ENCODE results near the gene PPFIBP1. TPM values are rescaled to one million over a fixed set of nuclear protein-coding genes. Genes with fewer than 3 reads are reported as not detected.

PPFIBP1 gene
- total RNA-seq, 3 donors from 2014 or later: 37.0 to 79.4 (median 40.4) TPM

- intact Hi-C loops (cut with DNase I, micrococcal nuclease): loop anchor here in 1 of 2 donors (10.0 kb wide), 1 partner anchor 222 kb away; no protein-coding TSS in a partner anchor
- no peak overlapping the region for H3K4me3 ChIP-seq
- TF ChIP-seq, protein P1, sequence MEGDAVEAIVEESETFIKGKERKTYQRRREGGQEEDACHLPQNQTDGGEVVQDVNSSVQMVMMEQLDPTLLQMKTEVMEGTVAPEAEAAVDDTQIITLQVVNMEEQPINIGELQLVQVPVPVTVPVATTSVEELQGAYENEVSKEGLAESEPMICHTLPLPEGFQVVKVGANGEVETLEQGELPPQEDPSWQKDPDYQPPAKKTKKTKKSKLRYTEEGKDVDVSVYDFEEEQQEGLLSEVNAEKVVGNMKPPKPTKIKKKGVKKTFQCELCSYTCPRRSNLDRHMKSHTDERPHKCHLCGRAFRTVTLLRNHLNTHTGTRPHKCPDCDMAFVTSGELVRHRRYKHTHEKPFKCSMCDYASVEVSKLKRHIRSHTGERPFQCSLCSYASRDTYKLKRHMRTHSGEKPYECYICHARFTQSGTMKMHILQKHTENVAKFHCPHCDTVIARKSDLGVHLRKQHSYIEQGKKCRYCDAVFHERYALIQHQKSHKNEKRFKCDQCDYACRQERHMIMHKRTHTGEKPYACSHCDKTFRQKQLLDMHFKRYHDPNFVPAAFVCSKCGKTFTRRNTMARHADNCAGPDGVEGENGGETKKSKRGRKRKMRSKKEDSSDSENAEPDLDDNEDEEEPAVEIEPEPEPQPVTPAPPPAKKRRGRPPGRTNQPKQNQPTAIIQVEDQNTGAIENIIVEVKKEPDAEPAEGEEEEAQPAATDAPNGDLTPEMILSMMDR (IDR thresholded peaks at IDR 0.05): no peak
- no peaks in the 10 kb centered on the region for H3K9me3 ChIP-seq
- ATAC-seq (no peak), DNase-seq (no peak)
- no peaks in the 10 kb centered on the region for H3K36me3 ChIP-seq (ENCODE audit: low read depth)
- H3K4me1 ChIP-seq (ENCODE audit: low read depth): no peaks in the 10 kb centered on the region
These were observed 133.3 kb downstream of the PPFIBP1 start for GRCh38 chr12:27657296-27657695.

DNA sequence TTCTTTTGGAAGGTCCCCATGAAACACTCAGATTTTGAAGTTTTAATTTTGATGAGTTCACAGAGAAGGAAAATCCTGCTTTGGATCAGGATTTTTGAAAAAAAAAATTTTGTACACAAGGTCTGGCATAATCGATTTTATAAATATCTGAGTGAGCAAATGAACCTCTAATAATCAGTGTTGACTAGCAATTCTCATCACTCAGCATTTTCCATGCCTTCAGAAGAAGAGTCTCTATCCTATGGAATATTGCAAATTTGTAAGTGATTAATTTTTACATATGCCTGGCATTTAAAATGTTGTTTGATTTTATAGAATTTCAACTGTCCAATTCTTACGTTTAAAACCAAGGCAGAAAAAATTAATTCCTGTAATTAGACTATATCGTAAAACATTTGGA is 141.7 kb downstream of the PPFIBP1 start:
- no peak for DNase-seq
- ATAC-seq: no peak
- intact Hi-C loops (cut with DNase I, micrococcal nuclease): no loop called here
- Histone ChIP-seq H3K4me1 (ENCODE audit: low read depth) (no peaks in the 10 kb centered on the region), H3K9me3 (no peaks in the 10 kb centered on the region), H3K4me3 (no peak overlapping the region), H3K36me3 (ENCODE audit: low read depth) (no peaks in the 10 kb centered on the region)
- TF ChIP-seq, protein P1 (IDR thresholded peaks at IDR 0.05): no peak

DNA sequence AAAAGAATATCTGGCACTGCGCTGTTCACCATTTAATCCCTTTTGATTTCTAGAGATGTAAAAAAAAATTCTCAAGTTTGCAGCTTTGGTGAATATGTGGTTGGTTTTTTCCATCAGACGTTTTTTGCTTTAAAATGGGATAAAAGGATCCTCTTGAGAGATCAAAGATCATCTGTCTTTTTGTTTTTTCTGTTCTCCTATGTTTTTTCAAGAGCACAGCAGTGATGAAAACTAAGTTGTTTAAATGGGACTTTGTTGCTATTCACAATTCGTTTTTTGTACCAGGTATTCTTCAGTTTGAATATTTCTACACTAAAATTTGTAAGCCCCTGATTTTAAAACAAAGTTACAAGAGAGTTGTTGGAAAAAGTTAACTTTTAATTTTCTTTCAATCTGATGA is 142.5 kb downstream of the PPFIBP1 start:
- DNase-seq: no peak
- H3K4me1 ChIP-seq (ENCODE audit: low read depth): no peaks in the 10 kb centered on the region
- intact Hi-C loops (cut with DNase I, micrococcal nuclease): no loop called here
- H3K36me3 ChIP-seq (ENCODE audit: low read depth): no peaks in the 10 kb centered on the region
- ATAC-seq: no peak
- TF ChIP-seq, protein P1 (IDR thresholded peaks at IDR 0.05): no peak
- H3K4me3 ChIP-seq: no peak overlapping the region
- H3K9me3 ChIP-seq: no peaks in the 10 kb centered on the region

GRCh38 chr12:27667540-27667939 is 143.5 kb downstream of the PPFIBP1 start:
- Histone ChIP-seq H3K4me1 (ENCODE audit: low read depth) (no peaks in the 10 kb centered on the region), H3K9me3 (no peaks in the 10 kb centered on the region), H3K4me3 (no peak overlapping the region), H3K36me3 (ENCODE audit: low read depth) (no peaks in the 10 kb centered on the region)
- DNase-seq (no peak), ATAC-seq (no peak)
- intact Hi-C loops (cut with DNase I, micrococcal nuclease): no loop called here
- TF ChIP-seq, protein P1 (IDR thresholded peaks at IDR 0.05): no peak

DNA sequence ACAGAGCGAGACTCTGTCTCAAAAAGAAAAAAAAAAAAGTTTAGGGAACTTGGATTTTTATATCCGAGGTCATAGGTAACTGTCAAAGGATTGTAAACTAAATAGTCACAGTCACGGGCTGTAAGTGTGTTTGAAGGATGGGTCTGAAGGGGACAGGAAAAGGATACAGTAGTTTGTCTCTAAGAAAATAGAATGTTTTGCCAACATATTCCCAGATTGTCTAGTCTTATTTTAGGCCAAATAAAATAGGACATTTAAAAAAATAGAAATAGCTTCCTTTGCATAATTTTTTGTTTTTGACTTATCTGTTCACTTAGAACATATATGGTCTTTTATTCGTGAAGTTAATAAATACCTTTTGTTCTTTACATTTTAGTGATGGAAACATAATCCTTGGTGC is 148.0 kb downstream of the PPFIBP1 start:
- intact Hi-C loops (cut with DNase I, micrococcal nuclease): no loop called here
- ATAC-seq (no peak), DNase-seq (no peak)

More for the DNA sequence above, 148.0 kb downstream of the PPFIBP1 start:
- no peak overlapping the region for H3K4me3 ChIP-seq
- H3K4me1 ChIP-seq (ENCODE audit: low read depth): no peaks in the 10 kb centered on the region
- TF ChIP-seq, protein P1 (IDR thresholded peaks at IDR 0.05): no peak
- no peaks in the 10 kb centered on the region for H3K36me3 ChIP-seq (ENCODE audit: low read depth)
- no peaks in the 10 kb centered on the region for H3K9me3 ChIP-seq

Measured in mucosa of descending colon (tissue), 3 donors.